CD4-positive, alpha-beta T cell treated with Interleukin-4 for 4 hours (primary cell): ENCODE data around the gene HELQ.
"Not testable (repeated sequence)": the region's sequence is repeated elsewhere in the genome, so short reads cannot be mapped to it uniquely, and the experiment has no call there.

ENCODE experiments used
- DNase-seq: peaks from one replicate; pipeline ENCODE4 v3.0.0-alpha.2; 2020

HELQ gene

GRCh38 chr4:83455281-83456183, at the start of gene HELQ, which contains the start of gene MRPS18C:
Gene HELQ, minus strand, starts transcription at chr4:83455823. Its CDS starts 130 bp downstream, at chr4:83455693.
Gene MRPS18C, plus strand, starts transcription at chr4:83456058. Its CDS starts 20 bp downstream, at chr4:83456078.
- DNase-seq, result peak; percentile 98

GRCh38 chr4:83504996-83505395, 49.4 kb upstream of the HELQ start:
- DNase-seq, result no peak

- no peak for DNase-seq
Measured at GRCh38 chr4:83504503-83504902, 48.9 kb upstream of the HELQ start.

GRCh38 chr4:83503974-83504373, 48.4 kb upstream of the HELQ start:
- peak; percentile 43 for DNase-seq

GRCh38 chr4:83501671-83502070, 46.0 kb upstream of the HELQ start:
- not testable (repeated sequence) for DNase-seq

GRCh38 chr4:83498187-83498586, 42.6 kb upstream of the HELQ start:
- no peak for DNase-seq

GRCh38 chr4:83496085-83496917, 40.7 kb upstream of the HELQ start:
- DNase-seq, result not testable (repeated sequence)

- DNase-seq, result peak; percentile 55
Measured at GRCh38 chr4:83490876-83491450, 35.3 kb upstream of the HELQ start.

- no peak for DNase-seq
Measured at GRCh38 chr4:83489711-83490326, 34.2 kb upstream of the HELQ start.

- DNase-seq, result no peak
Measured at GRCh38 chr4:83486457-83487129, 31.0 kb upstream of the HELQ start.

GRCh38 chr4:83484500-83485461, 29.2 kb upstream of the HELQ start, which contains the start of gene ABRAXAS1:
Gene ABRAXAS1, minus strand, starts transcription at chr4:83485100. Its CDS starts 28 bp downstream, at chr4:83485072.
- DNase-seq, result peak; percentile 92

GRCh38 chr4:83473966-83474365, 18.3 kb upstream of the HELQ start:
- no peak for DNase-seq

- DNase-seq, result no peak
Measured at GRCh38 chr4:83473423-83473822, 17.8 kb upstream of the HELQ start.

- DNase-seq, result no peak
Measured at GRCh38 chr4:83456184-83456501, 520 bp upstream of the HELQ start.

- peak; percentile 11 for DNase-seq
Measured at GRCh38 chr4:83454686-83455085, 937 bp downstream of the HELQ start.

- no peak for DNase-seq
Measured at GRCh38 chr4:83449009-83449408, 6.6 kb downstream of the HELQ start.

- DNase-seq, result no peak
Measured at GRCh38 chr4:83440899-83441298, 14.7 kb downstream of the HELQ start.

- no peak for DNase-seq
Measured at GRCh38 chr4:83440148-83440814, 15.3 kb downstream of the HELQ start.

GRCh38 chr4:83438719-83439118, 16.9 kb downstream of the HELQ start:
- DNase-seq, result no peak

- DNase-seq, result no peak
Measured at GRCh38 chr4:83436680-83437079, 18.9 kb downstream of the HELQ start.
